ENCODE results near the gene RGR. TPM values are rescaled to one million over a fixed set of nuclear protein-coding genes. Genes with fewer than 3 reads are reported as not detected.

Gene RGR
- total RNA-seq, 1 experiment from 2014 or later: not detected

DNA sequence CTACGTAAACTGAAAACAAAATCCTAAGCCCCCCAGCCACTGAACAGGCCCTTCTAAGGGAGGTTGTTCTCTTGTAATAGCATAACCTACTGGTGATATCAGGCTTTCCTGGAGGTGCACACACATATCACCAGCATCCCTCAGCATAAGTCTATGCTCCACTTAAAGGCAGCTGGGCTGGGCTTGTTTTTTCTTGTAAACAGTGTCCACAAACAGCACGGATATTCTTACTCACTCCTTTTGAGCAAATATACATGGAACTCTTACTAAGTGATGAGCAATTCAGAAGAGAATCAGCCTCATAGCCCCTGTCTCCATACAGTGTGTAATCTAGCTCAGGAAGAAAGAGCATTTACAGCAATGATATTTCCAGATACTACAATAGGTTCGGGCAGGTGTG, 5.9 kb upstream of the RGR start:
- TF ChIP-seq GABPB1 (CRISPR knock-in tag; IDR thresholded peaks at IDR 0.05): no peak
- TF ChIP-seq, protein P1, sequence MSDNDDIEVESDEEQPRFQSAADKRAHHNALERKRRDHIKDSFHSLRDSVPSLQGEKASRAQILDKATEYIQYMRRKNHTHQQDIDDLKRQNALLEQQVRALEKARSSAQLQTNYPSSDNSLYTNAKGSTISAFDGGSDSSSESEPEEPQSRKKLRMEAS (CRISPR knock-in tag; IDR thresholded peaks at IDR 0.05): no peak
- DNase-seq (ENCODE audit: low spot score) (no peak), ATAC-seq (no peak)
- ChIA-PET POLR2A (no interaction called here), CTCF (interaction anchor here (0.8 to 2.7 kb wide), 5 partner anchors 9 to 310 kb away, joined by 3 to 14 read pairs (median 5); no protein-coding TSS in a partner anchor)
- no peak overlapping the region for H3K27ac Mint-ChIP-seq
- H3K36me3 Mint-ChIP-seq: no peaks in the 10 kb centered on the region
- 0 out of 2 replicates have a peak, but pooled peaks cover 4% of the 10 kb centered on the region for H3K4me1 Mint-ChIP-seq
- peaks cover 27% of the 10 kb centered on the region for H3K27me3 Mint-ChIP-seq (ENCODE audit: low read depth)
- H3K9me3 Mint-ChIP-seq: no peaks in the 10 kb centered on the region
- H3K4me3 Mint-ChIP-seq: no peak overlapping the region

DNA sequence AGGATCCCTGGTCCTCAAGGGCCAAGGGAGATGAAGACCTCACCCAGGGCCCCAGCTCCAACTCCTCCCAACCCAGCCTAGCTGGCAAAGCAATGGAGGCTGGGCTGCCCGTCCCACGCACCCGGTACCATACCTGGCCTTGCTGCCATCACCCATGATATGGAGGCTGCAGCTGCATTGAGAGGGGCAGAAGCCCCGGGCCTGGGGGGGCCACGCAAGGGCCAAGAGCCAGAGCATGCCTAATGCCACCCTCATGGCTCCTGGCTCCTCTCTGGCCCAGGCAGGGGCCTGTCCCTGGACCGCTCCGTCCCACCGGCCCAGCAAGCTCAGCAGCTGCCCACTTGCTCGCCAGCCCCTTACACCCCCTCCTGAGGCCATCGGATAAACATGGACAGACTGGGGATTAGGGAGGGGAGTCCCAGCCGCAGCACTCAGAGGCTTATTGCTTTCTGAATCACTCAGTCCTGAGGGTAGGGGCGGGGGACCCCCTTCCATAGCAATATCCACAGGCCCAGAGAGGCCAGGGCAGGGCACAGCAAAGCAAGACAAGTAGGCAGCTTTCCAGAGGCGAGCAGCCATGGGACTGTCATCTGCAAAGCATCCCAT, 3.6 kb upstream of the RGR start, which contains the start of gene LRIT1:
LRIT1 (minus strand) TSS at position 362 of the 606 bp plus-strand sequence; CDS start at position 255, 107 bp downstream.
- Mint-ChIP-seq H3K4me1 (0 out of 2 replicates have a peak, but pooled peaks cover 4% of the 10 kb centered on the region), H3K27ac (no peak within 1 kb of the TSS), H3K36me3 (no peaks in the 10 kb centered on the region), H3K9me3 (no peaks in the 10 kb centered on the region), H3K27me3 (ENCODE audit: low read depth) (peaks cover 27% of the 10 kb centered on the region), H3K4me3 (no peak within 1 kb of the TSS)
- ChIA-PET CTCF (interaction anchor here (1.2 kb wide), 1 partner anchor 296 kb away, joined by 6 read pairs; no protein-coding TSS in a partner anchor), POLR2A (no interaction called here)
- DNase-seq (ENCODE audit: low spot score) (no peak), ATAC-seq (no peak)
- TF ChIP-seq ZNF671 (CRISPR knock-in tag; IDR thresholded peaks at IDR 0.05) (no peak), ZNF232 (CRISPR knock-in tag; IDR thresholded peaks at IDR 0.05) (no peak), ZNF423 (CRISPR knock-in tag; IDR thresholded peaks at IDR 0.05) (no peak), NFE2L1 (CRISPR knock-in tag; IDR thresholded peaks at IDR 0.05) (no peak), ZBTB21 (CRISPR knock-in tag; IDR thresholded peaks at IDR 0.05; ENCODE audit: borderline replicate concordance) (no peak), ETV6 (CRISPR knock-in tag; IDR thresholded peaks at IDR 0.05) (no peak), ZNF219 (CRISPR knock-in tag; IDR thresholded peaks at IDR 0.05; ENCODE audit: borderline replicate concordance) (no peak), RELA (CRISPR knock-in tag; IDR thresholded peaks at IDR 0.05; ENCODE audit: borderline replicate concordance) (no peak), CREM (CRISPR knock-in tag; IDR thresholded peaks at IDR 0.05) (no peak), HMGA2 (CRISPR knock-in tag; IDR thresholded peaks at IDR 0.05) (no peak)
- TF ChIP-seq, protein P2, sequence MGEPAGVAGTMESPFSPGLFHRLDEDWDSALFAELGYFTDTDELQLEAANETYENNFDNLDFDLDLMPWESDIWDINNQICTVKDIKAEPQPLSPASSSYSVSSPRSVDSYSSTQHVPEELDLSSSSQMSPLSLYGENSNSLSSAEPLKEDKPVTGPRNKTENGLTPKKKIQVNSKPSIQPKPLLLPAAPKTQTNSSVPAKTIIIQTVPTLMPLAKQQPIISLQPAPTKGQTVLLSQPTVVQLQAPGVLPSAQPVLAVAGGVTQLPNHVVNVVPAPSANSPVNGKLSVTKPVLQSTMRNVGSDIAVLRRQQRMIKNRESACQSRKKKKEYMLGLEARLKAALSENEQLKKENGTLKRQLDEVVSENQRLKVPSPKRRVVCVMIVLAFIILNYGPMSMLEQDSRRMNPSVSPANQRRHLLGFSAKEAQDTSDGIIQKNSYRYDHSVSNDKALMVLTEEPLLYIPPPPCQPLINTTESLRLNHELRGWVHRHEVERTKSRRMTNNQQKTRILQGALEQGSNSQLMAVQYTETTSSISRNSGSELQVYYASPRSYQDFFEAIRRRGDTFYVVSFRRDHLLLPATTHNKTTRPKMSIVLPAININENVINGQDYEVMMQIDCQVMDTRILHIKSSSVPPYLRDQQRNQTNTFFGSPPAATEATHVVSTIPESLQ (CRISPR knock-in tag; IDR thresholded peaks at IDR 0.05): no peak
- TF ChIP-seq, protein P3, sequence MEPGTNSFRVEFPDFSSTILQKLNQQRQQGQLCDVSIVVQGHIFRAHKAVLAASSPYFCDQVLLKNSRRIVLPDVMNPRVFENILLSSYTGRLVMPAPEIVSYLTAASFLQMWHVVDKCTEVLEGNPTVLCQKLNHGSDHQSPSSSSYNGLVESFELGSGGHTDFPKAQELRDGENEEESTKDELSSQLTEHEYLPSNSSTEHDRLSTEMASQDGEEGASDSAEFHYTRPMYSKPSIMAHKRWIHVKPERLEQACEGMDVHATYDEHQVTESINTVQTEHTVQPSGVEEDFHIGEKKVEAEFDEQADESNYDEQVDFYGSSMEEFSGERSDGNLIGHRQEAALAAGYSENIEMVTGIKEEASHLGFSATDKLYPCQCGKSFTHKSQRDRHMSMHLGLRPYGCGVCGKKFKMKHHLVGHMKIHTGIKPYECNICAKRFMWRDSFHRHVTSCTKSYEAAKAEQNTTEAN (CRISPR knock-in tag; IDR thresholded peaks at IDR 0.05): no peak
- TF ChIP-seq, protein P4, sequence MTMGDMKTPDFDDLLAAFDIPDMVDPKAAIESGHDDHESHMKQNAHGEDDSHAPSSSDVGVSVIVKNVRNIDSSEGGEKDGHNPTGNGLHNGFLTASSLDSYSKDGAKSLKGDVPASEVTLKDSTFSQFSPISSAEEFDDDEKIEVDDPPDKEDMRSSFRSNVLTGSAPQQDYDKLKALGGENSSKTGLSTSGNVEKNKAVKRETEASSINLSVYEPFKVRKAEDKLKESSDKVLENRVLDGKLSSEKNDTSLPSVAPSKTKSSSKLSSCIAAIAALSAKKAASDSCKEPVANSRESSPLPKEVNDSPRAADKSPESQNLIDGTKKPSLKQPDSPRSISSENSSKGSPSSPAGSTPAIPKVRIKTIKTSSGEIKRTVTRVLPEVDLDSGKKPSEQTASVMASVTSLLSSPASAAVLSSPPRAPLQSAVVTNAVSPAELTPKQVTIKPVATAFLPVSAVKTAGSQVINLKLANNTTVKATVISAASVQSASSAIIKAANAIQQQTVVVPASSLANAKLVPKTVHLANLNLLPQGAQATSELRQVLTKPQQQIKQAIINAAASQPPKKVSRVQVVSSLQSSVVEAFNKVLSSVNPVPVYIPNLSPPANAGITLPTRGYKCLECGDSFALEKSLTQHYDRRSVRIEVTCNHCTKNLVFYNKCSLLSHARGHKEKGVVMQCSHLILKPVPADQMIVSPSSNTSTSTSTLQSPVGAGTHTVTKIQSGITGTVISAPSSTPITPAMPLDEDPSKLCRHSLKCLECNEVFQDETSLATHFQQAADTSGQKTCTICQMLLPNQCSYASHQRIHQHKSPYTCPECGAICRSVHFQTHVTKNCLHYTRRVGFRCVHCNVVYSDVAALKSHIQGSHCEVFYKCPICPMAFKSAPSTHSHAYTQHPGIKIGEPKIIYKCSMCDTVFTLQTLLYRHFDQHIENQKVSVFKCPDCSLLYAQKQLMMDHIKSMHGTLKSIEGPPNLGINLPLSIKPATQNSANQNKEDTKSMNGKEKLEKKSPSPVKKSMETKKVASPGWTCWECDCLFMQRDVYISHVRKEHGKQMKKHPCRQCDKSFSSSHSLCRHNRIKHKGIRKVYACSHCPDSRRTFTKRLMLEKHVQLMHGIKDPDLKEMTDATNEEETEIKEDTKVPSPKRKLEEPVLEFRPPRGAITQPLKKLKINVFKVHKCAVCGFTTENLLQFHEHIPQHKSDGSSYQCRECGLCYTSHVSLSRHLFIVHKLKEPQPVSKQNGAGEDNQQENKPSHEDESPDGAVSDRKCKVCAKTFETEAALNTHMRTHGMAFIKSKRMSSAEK (CRISPR knock-in tag; IDR thresholded peaks at IDR 0.05; ENCODE audit: borderline replicate concordance): no peak

All from WTC11 (cell line).